Neural crest cell (in vitro differentiated cells): Measurements from ENCODE around the gene DHRS7C. TPM values are rescaled to one million over a fixed set of nuclear protein-coding genes. Genes with fewer than 3 reads are reported as not detected.

Experiments used
- DNase-seq: peaks from one replicate; pipeline ENCODE4 v3.0.0; 2021; ENCODE audit warnings: low read depth, mixed read lengths, low spot score
- H3K27ac Mint-ChIP-seq: one replicate; pipeline ENCODE4 v1.8.0; 2021; ENCODE audit warnings: mild to moderate bottlenecking, mixed read lengths; ENCODE audit not compliant: unreplicated experiment
- H3K27me3 Mint-ChIP-seq: 2 replicates; pipeline ENCODE4 v1.8.0; 2021; ENCODE audit warnings: low read depth, mild to moderate bottlenecking, mixed read lengths
- H3K36me3 Mint-ChIP-seq: 2 replicates; pipeline ENCODE4 v1.8.0; 2021; ENCODE audit warnings: low read depth, mild to moderate bottlenecking, mixed read lengths
- H3K4me1 Mint-ChIP-seq: 2 replicates; pipeline ENCODE4 v1.8.0; 2021; ENCODE audit warnings: mixed read lengths
- H3K4me3 Mint-ChIP-seq: one replicate; pipeline ENCODE4 v1.8.0; 2021; ENCODE audit warnings: mild to moderate bottlenecking, mixed read lengths
- H3K9me3 Mint-ChIP-seq: 2 replicates; pipeline ENCODE4 v1.8.0; 2021; ENCODE audit warnings: mixed read lengths
- total RNA-seq: library from RNA; stranded (reverse); gene quantifications from 2 replicates; pipeline ENCODE4 v1.2.1, GENCODE V29; 2021
- TF ChIP-seq, protein P1 (sequence below): fragments of 200-600 bp; sonication (generic); conservative IDR thresholded peaks from 2 replicates; pipeline ENCODE4 v1.5.0; 2021; ENCODE audit warnings: antibody characterized with exemption, mild to moderate bottlenecking

Gene DHRS7C
- total RNA-seq, 1 donor from 2014 or later = not detected

- Mint-ChIP-seq H3K36me3 (peaks cover 3% of the 10 kb centered on the region), H3K27me3 (no peaks in the 10 kb centered on the region), H3K9me3 (no peaks in the 10 kb centered on the region), H3K27ac (no peak overlapping the region), H3K4me1 (peaks cover 22% of the 10 kb centered on the region), H3K4me3 (no peak overlapping the region)
- TF ChIP-seq, protein P1, sequence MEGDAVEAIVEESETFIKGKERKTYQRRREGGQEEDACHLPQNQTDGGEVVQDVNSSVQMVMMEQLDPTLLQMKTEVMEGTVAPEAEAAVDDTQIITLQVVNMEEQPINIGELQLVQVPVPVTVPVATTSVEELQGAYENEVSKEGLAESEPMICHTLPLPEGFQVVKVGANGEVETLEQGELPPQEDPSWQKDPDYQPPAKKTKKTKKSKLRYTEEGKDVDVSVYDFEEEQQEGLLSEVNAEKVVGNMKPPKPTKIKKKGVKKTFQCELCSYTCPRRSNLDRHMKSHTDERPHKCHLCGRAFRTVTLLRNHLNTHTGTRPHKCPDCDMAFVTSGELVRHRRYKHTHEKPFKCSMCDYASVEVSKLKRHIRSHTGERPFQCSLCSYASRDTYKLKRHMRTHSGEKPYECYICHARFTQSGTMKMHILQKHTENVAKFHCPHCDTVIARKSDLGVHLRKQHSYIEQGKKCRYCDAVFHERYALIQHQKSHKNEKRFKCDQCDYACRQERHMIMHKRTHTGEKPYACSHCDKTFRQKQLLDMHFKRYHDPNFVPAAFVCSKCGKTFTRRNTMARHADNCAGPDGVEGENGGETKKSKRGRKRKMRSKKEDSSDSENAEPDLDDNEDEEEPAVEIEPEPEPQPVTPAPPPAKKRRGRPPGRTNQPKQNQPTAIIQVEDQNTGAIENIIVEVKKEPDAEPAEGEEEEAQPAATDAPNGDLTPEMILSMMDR = no peak
- DNase-seq = no peak
Measured at GRCh38 chr17:9729735-9730420, 61.5 kb downstream of the DHRS7C start.

GRCh38 chr17:9729034-9729650 is 62.2 kb downstream of the DHRS7C start:
- Mint-ChIP-seq H3K4me1 (peaks cover 27% of the 10 kb centered on the region), H3K36me3 (peaks cover 3% of the 10 kb centered on the region), H3K27ac (no peak overlapping the region), H3K27me3 (no peaks in the 10 kb centered on the region), H3K9me3 (no peaks in the 10 kb centered on the region), H3K4me3 (no peak overlapping the region)
- TF ChIP-seq, protein P1 = peak; percentile 97
- no peak for DNase-seq

- peaks cover 27% of the 10 kb centered on the region for H3K4me1 Mint-ChIP-seq
- no peak overlapping the region for H3K27ac Mint-ChIP-seq
- no peak for DNase-seq
- H3K4me3 Mint-ChIP-seq = no peak overlapping the region
- no peaks in the 10 kb centered on the region for H3K9me3 Mint-ChIP-seq
- H3K36me3 Mint-ChIP-seq = peaks cover 3% of the 10 kb centered on the region
- TF ChIP-seq, protein P1 = no peak
- no peaks in the 10 kb centered on the region for H3K27me3 Mint-ChIP-seq
Measured at GRCh38 chr17:9728564-9728963, 62.8 kb downstream of the DHRS7C start.

GRCh38 chr17:9728005-9728404 is 63.4 kb downstream of the DHRS7C start:
- no peak for DNase-seq
- Mint-ChIP-seq H3K4me3 (no peak overlapping the region), H3K27me3 (no peaks in the 10 kb centered on the region), H3K9me3 (no peaks in the 10 kb centered on the region), H3K27ac (peak overlapping the region; percentile 35), H3K4me1 (peaks cover 27% of the 10 kb centered on the region), H3K36me3 (peaks cover 3% of the 10 kb centered on the region)
- TF ChIP-seq, protein P1 = no peak

- no peaks in the 10 kb centered on the region for H3K9me3 Mint-ChIP-seq
- H3K27me3 Mint-ChIP-seq = no peaks in the 10 kb centered on the region
- TF ChIP-seq, protein P1 = no peak
- H3K27ac Mint-ChIP-seq = peak overlapping the region; percentile 95
- H3K36me3 Mint-ChIP-seq = no peaks in the 10 kb centered on the region
- H3K4me3 Mint-ChIP-seq = peak overlapping the region; percentile 3
- peaks cover 27% of the 10 kb centered on the region for H3K4me1 Mint-ChIP-seq
- no peak for DNase-seq
Measured at GRCh38 chr17:9726291-9726690, 65.1 kb downstream of the DHRS7C start.
